Measurements from ENCODE around the gene SAP30BP.

The SAP30BP gene

DNA sequence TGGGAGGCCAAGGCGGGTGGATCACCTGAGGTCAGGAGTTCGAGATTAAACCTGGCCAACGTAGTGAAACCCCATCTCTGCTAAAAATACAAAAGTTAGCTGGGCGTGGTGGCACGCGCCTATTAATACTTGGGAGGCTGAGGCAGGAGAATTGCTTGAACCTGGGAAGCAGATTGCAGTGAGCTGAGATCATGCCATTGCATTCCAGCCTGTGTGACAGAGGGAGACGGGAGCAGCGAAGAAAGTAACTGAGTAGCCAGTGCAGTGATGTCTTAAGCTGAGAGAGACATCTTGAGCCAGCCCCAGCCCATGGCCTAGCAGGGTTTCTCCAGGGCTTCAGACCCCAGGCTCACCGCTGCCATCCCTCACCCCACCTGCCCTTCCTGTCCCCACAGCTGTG is 43.8 kb upstream of the SAP30BP start:
- H3K27ac ChIP-seq: no peak overlapping the region
- TF ChIP-seq ZFX (IDR thresholded peaks at IDR 0.05; ENCODE audit: borderline replicate concordance): no peak
- TF ChIP-seq, protein P1, sequence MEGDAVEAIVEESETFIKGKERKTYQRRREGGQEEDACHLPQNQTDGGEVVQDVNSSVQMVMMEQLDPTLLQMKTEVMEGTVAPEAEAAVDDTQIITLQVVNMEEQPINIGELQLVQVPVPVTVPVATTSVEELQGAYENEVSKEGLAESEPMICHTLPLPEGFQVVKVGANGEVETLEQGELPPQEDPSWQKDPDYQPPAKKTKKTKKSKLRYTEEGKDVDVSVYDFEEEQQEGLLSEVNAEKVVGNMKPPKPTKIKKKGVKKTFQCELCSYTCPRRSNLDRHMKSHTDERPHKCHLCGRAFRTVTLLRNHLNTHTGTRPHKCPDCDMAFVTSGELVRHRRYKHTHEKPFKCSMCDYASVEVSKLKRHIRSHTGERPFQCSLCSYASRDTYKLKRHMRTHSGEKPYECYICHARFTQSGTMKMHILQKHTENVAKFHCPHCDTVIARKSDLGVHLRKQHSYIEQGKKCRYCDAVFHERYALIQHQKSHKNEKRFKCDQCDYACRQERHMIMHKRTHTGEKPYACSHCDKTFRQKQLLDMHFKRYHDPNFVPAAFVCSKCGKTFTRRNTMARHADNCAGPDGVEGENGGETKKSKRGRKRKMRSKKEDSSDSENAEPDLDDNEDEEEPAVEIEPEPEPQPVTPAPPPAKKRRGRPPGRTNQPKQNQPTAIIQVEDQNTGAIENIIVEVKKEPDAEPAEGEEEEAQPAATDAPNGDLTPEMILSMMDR (IDR thresholded peaks at IDR 0.05): no peak

DNA sequence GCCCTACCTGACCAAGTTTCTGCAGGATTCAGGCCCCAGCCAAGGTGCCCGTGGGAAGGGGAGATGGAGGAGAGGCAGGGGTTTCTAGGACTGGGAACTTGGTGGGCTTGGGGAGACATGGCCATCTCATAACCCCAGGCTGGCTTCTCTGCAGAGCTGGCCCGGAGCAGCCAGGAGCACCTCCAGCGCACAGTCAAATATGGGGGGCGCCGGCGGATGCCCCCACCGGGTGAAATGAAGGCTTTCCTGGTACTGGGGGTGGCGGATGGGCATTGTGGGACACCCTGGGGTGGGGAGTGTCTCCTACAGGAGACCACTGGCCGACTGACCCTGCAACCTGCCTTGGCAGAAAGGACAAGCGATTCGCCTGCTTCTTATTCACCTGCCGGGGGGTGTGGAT is 43.1 kb upstream of the SAP30BP start:
- no peak overlapping the region for H3K27ac ChIP-seq
- no peak for TF ChIP-seq ZFX (IDR thresholded peaks at IDR 0.05; ENCODE audit: borderline replicate concordance)
- TF ChIP-seq, protein P1 (IDR thresholded peaks at IDR 0.05): no peak

DNA sequence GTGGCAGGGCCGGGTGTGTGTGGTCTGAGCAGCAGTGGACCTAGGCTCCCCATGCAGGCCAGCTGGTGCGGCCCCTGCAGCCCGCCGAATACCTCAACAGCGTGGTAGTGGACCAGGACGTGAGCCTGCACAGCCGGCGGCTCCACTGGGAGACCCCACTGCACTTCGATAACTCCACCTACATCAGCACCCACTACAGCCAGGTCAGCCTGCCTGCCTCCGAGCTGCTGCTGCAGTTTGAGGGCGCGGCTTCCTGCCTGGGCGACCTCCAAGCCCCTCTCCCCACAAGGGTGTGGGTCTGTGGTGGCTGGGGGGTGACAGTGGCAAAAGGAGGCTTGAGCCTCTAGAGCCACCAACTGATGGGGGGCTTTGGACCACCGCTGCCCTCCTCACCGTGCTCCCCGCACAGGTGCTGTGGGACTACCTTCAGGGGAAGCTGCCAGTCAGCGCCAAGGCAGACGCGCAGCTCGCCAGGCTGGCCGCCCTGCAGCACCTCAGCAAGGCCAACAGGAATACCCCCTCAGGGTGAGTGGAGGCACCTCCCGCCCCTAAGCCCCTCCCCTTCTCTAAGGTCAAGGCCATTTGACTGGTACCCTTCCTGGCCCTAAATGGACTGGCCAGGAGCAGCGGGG is 42.3 kb upstream of the SAP30BP start:
- TF ChIP-seq, protein P1 (IDR thresholded peaks at IDR 0.05): no peak
- TF ChIP-seq ZFX (IDR thresholded peaks at IDR 0.05; ENCODE audit: borderline replicate concordance): no peak
- H3K27ac ChIP-seq: no peak overlapping the region

DNA sequence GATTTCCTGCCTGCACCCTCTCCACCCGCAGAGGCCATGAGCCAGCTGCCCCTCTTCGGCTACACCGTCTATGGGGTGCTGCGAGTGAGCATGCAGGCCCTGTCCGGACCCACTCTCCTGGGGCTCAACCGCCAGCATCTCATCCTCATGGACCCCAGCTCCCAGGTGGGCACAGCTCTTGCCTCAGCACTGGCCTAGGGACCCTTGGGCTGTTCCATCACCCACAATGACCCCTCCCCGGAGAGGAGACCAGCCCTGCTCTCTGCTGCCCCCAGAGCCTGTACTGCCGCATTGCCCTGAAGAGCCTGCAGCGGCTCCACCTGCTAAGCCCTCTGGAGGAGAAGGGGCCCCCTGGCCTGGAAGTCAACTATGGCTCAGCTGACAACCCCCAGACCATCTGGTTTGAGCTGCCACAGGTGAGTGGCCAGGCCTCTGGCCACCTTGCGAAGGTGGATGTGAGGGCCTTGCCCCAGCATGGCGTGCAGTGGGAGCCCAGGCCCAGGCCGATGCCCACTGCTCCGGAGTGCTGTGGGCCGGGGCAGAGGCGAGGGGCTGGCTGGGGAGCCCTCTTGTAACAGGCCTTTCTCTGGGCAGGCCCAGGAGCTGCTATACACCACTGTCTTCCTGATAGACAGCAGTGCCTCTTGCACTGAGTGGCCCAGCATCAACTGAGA is 41.2 kb upstream of the SAP30BP start:
- TF ChIP-seq, protein P1 (IDR thresholded peaks at IDR 0.05): peak; percentile 92
- no peak for TF ChIP-seq ZFX (IDR thresholded peaks at IDR 0.05; ENCODE audit: borderline replicate concordance)
- H3K27ac ChIP-seq: no peak overlapping the region

DNA sequence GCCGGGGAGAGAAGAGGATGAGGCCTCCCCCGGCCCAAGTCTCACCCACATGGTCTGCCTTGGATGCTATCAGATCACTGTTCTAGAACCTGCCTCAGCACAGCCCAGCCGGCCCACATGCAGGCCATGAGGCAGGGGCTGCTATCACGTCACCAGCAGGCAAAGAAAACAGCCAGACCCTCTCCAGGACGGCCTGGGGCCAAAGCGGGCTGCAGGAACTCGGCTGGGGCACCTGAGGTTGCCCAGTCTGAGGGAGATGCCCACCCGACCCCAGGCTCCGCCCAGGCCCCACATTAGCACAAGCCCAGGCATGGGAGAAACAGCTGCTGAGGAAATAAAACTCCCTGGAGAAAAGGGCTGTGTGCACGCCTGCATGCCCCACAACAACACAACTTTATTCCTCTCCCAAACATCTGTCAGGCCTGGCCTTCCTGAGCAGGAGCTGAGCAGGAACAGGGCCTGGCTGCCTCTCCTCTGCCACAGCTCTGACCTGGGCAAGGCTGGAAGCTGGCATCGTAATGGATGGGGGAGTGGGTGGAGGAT is 40.6 kb upstream of the SAP30BP start:
- TF ChIP-seq, protein P1 (IDR thresholded peaks at IDR 0.05): no peak
- TF ChIP-seq ZFX (IDR thresholded peaks at IDR 0.05; ENCODE audit: borderline replicate concordance): no peak
- H3K27ac ChIP-seq: no peak overlapping the region

DNA sequence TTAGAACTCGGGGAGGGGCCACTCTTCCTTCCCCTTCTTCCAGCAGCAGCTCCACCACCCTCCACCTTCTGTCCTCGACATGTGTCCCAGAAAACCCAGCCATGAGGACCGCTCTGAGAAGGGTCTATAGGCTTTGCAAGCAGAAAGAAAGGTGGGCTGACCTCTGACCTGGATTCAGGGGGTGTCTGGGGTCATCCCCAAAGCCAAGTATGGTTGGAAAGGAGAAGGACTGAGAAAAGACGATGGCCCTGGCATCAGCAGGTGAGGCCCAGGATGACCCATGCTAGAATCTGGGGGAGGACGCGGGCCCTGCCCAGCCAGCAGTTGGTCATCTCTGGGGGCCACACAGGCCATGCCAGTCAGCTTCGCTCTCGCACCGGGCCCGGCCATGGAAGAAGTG is 40.0 kb upstream of the SAP30BP start:
- TF ChIP-seq, protein P1 (IDR thresholded peaks at IDR 0.05): no peak
- no peak for TF ChIP-seq ZFX (IDR thresholded peaks at IDR 0.05; ENCODE audit: borderline replicate concordance)
- no peak overlapping the region for H3K27ac ChIP-seq

DNA sequence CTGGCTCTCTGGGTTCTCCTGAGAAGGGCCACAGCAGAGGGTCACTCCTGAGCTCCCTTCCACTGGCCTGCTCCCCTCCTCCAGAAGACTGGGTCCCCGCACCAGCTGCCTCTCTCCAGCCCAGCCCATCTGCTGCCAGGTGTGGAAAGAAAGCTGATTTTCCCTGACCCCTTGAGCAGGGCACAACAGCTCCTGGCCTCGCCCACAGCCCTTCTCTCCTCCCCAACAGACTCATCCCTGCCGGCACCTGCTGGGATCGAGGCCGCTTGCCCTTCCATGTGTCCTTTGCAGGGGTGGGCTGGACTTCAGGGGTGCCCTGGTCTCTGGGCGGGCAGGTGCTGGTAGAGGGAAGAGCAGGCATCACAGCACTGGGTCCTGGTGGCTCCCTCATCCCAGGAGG is 38.7 kb upstream of the SAP30BP start:
- H3K27ac ChIP-seq: no peak overlapping the region

More for the DNA sequence above, 38.7 kb upstream of the SAP30BP start:
- TF ChIP-seq, protein P1 (IDR thresholded peaks at IDR 0.05): no peak
- TF ChIP-seq ZFX (IDR thresholded peaks at IDR 0.05; ENCODE audit: borderline replicate concordance): no peak

Measured in 22Rv1 (cell line).